T-helper 22 cell (primary cell): ENCODE results near the gene ARL5C.

Source experiments
- DNase-seq: peaks from one replicate; pipeline ENCODE4 v3.0.0-alpha.2; 2020; ENCODE audit warnings: low read depth

The ARL5C gene

GRCh38 chr17:39107973-39108372 is 58.0 kb downstream of the ARL5C start:
- no peak for DNase-seq

- DNase-seq: no peak
These were observed 58.8 kb downstream of the ARL5C start for GRCh38 chr17:39107155-39107554.
